A673 (cell line): ENCODE results near the gene CFP.

ENCODE experiments used
- CTCF ChIP-seq: fragments of 300-800, 200-600 bp; sonication (generic); conservative IDR thresholded peaks from 2 replicates; pipeline ENCODE4 v1.5.1; 2017; ENCODE audit warnings: low read depth, mild to moderate bottlenecking, antibody characterized with exemption, low read length, moderate library complexity, mixed read lengths
- EZH2 ChIP-seq: fragments of 200-600 bp; sonication (generic); IDR thresholded peaks from 2 replicates; pipeline ENCODE4 v1.6.1; 2017; ENCODE audit warnings: borderline replicate concordance, low read depth, mild to moderate bottlenecking, mixed read lengths, antibody characterized with exemption, low read length; ENCODE audit not compliant: poor library complexity, severe bottlenecking

DNA sequence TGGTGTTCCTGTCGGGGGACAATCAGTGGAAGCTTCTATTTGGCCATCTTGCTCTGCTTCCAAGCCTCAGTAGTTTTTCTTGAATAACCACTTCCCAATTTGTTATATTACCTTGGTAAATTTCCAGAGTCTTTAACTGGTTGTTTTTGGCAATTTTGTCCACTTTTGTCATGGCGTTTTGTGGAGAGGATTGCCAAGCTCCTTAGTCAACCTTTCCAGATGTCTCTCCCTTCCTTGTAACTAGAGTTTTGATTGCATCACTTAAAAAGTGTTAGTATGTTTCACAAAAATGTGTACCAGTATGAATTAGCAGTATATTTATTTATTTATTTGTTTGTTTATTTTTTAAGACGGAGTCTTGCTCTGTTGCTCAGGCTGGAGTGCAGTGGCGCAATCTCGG, 45.0 kb upstream of the CFP start:
- no peak for TF ChIP-seq CTCF
- TF ChIP-seq EZH2, result no peak
